HCT116 (cell line): ENCODE measurements around the gene SCRN2. TPM values are rescaled to one million over a fixed set of nuclear protein-coding genes. Genes with fewer than 3 reads are reported as not detected.

Experiments used
- ATAC-seq: fragments of 200-7000 bp; cut with Tn5 transposase; 2 replicates; pipeline ENCODE4 v1.9.1; 2020; ENCODE audit warnings: mild to moderate bottlenecking, moderate library complexity
- BruUV-seq: library from RNA; stranded (reverse); fragments of 400-500 nt; replicated peaks from 2 replicates; lab custom pipeline; 2021; lab: Mats Ljungman, UMichigan
- CTCF ChIA-PET: fragments of 300-600 bp; sonication (Branson Sonifier 250); formaldehyde crosslinking; loops from one replicate; lab custom pipeline; 2021; ENCODE audit warnings: antibody characterized with exemption; lab: Charles Lee
- POLR2A ChIA-PET: fragments of 300-600, 350-600 bp; sonication (Branson Sonifier 250); formaldehyde crosslinking; loops from one replicate; lab custom pipeline; 2021; ENCODE audit warnings: antibody characterized with exemption; lab: Charles Lee
- RAD21 ChIA-PET, 2 experiments: fragments of 300-600 bp; sonication (Branson Sonifier 250); formaldehyde crosslinking; loops; one replicate each; lab custom pipeline; 2023; ENCODE audit warnings: low total read pairs in 2 of 2; ENCODE audit not compliant: uncharacterized antibody in 2 of 2, unreplicated experiment in 2 of 2, low non-redundant PET in 1 of 2; lab: Charles Lee
- DNase-seq: peaks from one replicate; pipeline ENCODE4 v3.0.0-alpha.2; 2010; ENCODE audit warnings: low read depth, low spot score
- H2AFZ ChIP-seq: fragments of 200-600 bp; shearing (Covaris generic), sonication (generic); 2 replicates; pipeline ENCODE4 v1.6.1; 2017; ENCODE audit warnings: low read depth, mixed run types, mixed read lengths, antibody characterized with exemption, low read length; ENCODE audit not compliant: poor library complexity, severe bottlenecking
- H3K27ac ChIP-seq: 2 replicates; pipeline ENCODE4 v1.5.1; 2012; ENCODE audit warnings: low read depth, low read length
- H3K27me3 ChIP-seq: fragments of 200-600 bp; sonication (generic); 2 replicates; pipeline ENCODE4 v1.6.1; 2016; ENCODE audit warnings: mixed run types, low read length, mixed read lengths; ENCODE audit not compliant: insufficient read depth
- H3K36me3 ChIP-seq, 2 experiments: fragments of 200-500 bp in 1 of 2; fragments of 200-600 bp in 1 of 2; sonication (Bioruptor generic) in 1 of 2; sonication (generic) in 1 of 2; 2 replicates each; pipeline versions ENCODE4 v1.5.1 to v1.6.1; 2014 to 2016; ENCODE audit warnings: low read length in 2 of 2, inconsistent platforms in 1 of 2, mixed read lengths in 1 of 2, mixed run types in 1 of 2; ENCODE audit not compliant: insufficient read depth in 2 of 2, control insufficient read depth in 1 of 2
- H3K4me1 ChIP-seq, 2 experiments: fragments of 200-600 bp in 1 of 2; sonication (generic) in 1 of 2; 2 replicates each; pipeline versions ENCODE4 v1.5.1 to v1.6.1; 2012 to 2017; ENCODE audit warnings: low read length in 2 of 2, inconsistent platforms in 1 of 2, mild to moderate bottlenecking in 1 of 2, mixed read lengths in 1 of 2, mixed run types in 1 of 2, moderate library complexity in 1 of 2; ENCODE audit not compliant: insufficient read depth in 2 of 2, control insufficient read depth in 1 of 2
- H3K4me2 ChIP-seq: fragments of 200-600 bp; sonication (generic); 2 replicates; pipeline ENCODE4 v1.6.1; 2017; ENCODE audit warnings: mixed run types, low read length, mixed read lengths
- H3K4me3 ChIP-seq, 2 experiments: fragments of 200-600 bp in 1 of 2; sonication (generic) in 1 of 2; replicated peaks in 1 of 2; 2 replicates each; pipeline ENCODE4 v1.5.1; 2011 to 2016; ENCODE audit warnings: low read length in 2 of 2, control low read depth in 1 of 2, low read depth in 1 of 2, mild to moderate bottlenecking in 1 of 2, mixed read lengths in 1 of 2, mixed run types in 1 of 2
- H3K79me2 ChIP-seq: fragments of 200-600 bp; sonication (generic); 2 replicates; pipeline ENCODE4 v1.6.1; 2017; ENCODE audit warnings: mild to moderate bottlenecking, mixed run types, low read length, moderate library complexity, mixed read lengths; ENCODE audit not compliant: insufficient read depth
- H3K9ac ChIP-seq: fragments of 200-600 bp; sonication (generic); 2 replicates; pipeline ENCODE4 v1.6.1; 2016; ENCODE audit warnings: low read length, mixed read lengths
- H3K9me2 ChIP-seq: fragments of 200-600 bp; sonication (generic), shearing (Covaris generic); 2 replicates; pipeline ENCODE4 v1.6.1; 2017; ENCODE audit warnings: mixed run types, mild to moderate bottlenecking, moderate library complexity; ENCODE audit not compliant: insufficient read depth
- H3K9me3 ChIP-seq, 2 experiments: fragments of 200-500 bp in 1 of 2; fragments of 200-600 bp in 1 of 2; sonication (Bioruptor generic) in 1 of 2; sonication (generic) in 1 of 2; 2 replicates each; pipeline ENCODE4 v1.6.1; 2014 to 2017; ENCODE audit warnings: low read length in 2 of 2, mixed read lengths in 2 of 2, inconsistent platforms in 1 of 2, low read depth in 1 of 2, mild to moderate bottlenecking in 1 of 2, mixed run types in 1 of 2, moderate library complexity in 1 of 2; ENCODE audit not compliant: control insufficient read depth in 1 of 2, insufficient read depth in 1 of 2
- H4K20me1 ChIP-seq: fragments of 200-600 bp; sonication (generic), shearing (Covaris generic); 2 replicates; pipeline ENCODE4 v1.6.1; 2017; ENCODE audit warnings: mixed run types, mild to moderate bottlenecking, moderate library complexity; ENCODE audit not compliant: insufficient read depth
- CBX3 ChIP-seq: IDR thresholded peaks from 2 replicates; pipeline ENCODE4 v1.6.1; 2012; ENCODE audit warnings: low read depth
- ELF1 ChIP-seq: IDR thresholded peaks from 2 replicates; pipeline ENCODE4 v1.6.1; 2012; ENCODE audit warnings: low read depth, borderline replicate concordance
- EZH2 ChIP-seq: fragments of 200-600 bp; sonication (generic); IDR thresholded peaks from 2 replicates; pipeline ENCODE4 v1.6.1; 2017; ENCODE audit warnings: antibody characterized with exemption, mixed run types
- EZH2phosphoT487 ChIP-seq: fragments of 200-600 bp; IDR thresholded peaks from 2 replicates; pipeline ENCODE4 v1.6.1; 2018; ENCODE audit warnings: antibody characterized with exemption, borderline replicate concordance
- FOSL1 ChIP-seq: IDR thresholded peaks from 2 replicates; pipeline ENCODE4 v1.6.1; 2012; ENCODE audit warnings: low read depth
- JUND ChIP-seq: IDR thresholded peaks from 2 replicates; pipeline ENCODE4 v1.6.1; 2012
- POLR2AphosphoS5 ChIP-seq: IDR thresholded peaks from 2 replicates; pipeline ENCODE4 v1.6.1; 2011; ENCODE audit warnings: mild to moderate bottlenecking, low read depth, low read length, moderate library complexity
- RAD21 ChIP-seq: IDR thresholded peaks from 2 replicates; pipeline ENCODE4 v1.6.1; 2012; ENCODE audit warnings: low read depth, mild to moderate bottlenecking
- SIN3A ChIP-seq: IDR thresholded peaks from 2 replicates; pipeline ENCODE4 v1.6.1; 2012; ENCODE audit warnings: low read depth
- SP1 ChIP-seq: IDR thresholded peaks from 2 replicates; pipeline ENCODE4 v1.6.1; 2012; ENCODE audit warnings: low read depth
- ZBTB33 ChIP-seq: IDR thresholded peaks from 2 replicates; pipeline ENCODE4 v1.6.1; 2011; ENCODE audit warnings: mild to moderate bottlenecking, low read length, moderate library complexity; ENCODE audit not compliant: insufficient replicate concordance; ENCODE audit errors: extremely low read depth
- intact Hi-C: fragments of 100-400 bp; cut with micrococcal nuclease; formaldehyde crosslinking; loops from 2 replicates; pipeline ENCODE4 v1.10.0; 2022
- total RNA-seq: library from RNA; stranded (reverse); gene quantifications from one replicate; pipeline ENCODE4 v1.2.1, GENCODE V29; 2021; ENCODE audit not compliant: unreplicated experiment

The SCRN2 gene
- total RNA-seq, 1 experiment from 2014 or later: 53.2 TPM

- Histone ChIP-seq H3K36me3 (peaks cover 11% of the 10 kb centered on the region in 2 experiments; a peak in 2 of 4 replicates), H3K9me3 (no peaks in the 10 kb centered on the region), H3K4me2 (no peak overlapping the region), H3K27ac (no peak overlapping the region), H3K27me3 (peaks cover 11% of the 10 kb centered on the region; the same call in 1 of the 2 replicates), H3K4me1 (peaks cover 19 to 21% of the 10 kb centered on the region in 2 experiments), H3K9me2 (no peaks in the 10 kb centered on the region), H3K79me2 (no peaks in the 10 kb centered on the region), H2AFZ (no peak overlapping the region), H3K9ac (no peak overlapping the region), H4K20me1 (no peaks in the 10 kb centered on the region), H3K4me3 (no peak overlapping the region)
- intact Hi-C loops: no loop called here
- ChIA-PET CTCF (no interaction called here), RAD21 (no interaction called here), POLR2A (no interaction called here)
- no peak for ATAC-seq
- no TSS peak for BruUV-seq
- no peak for DNase-seq
- no peak for TF ChIP-seq SP1
- TF ChIP-seq EZH2phosphoT487: no peak
- no peak for TF ChIP-seq ZBTB33
- TF ChIP-seq FOSL1: no peak
- TF ChIP-seq RAD21: no peak
- no peak for TF ChIP-seq CBX3
- no peak for TF ChIP-seq JUND
- TF ChIP-seq EZH2: no peak
- TF ChIP-seq ELF1: no peak
- no peak for TF ChIP-seq SIN3A
- TF ChIP-seq POLR2AphosphoS5: no peak
These were observed 34.8 kb downstream of the SCRN2 start for GRCh38 chr17:47806026-47806912.
